H1 (cell line): ENCODE measurements around the gene SLC35E4. TPM values are rescaled to one million over a fixed set of nuclear protein-coding genes. Genes with fewer than 3 reads are reported as not detected.

Source experiments
- CEBPB ChIP-seq: IDR thresholded peaks from 2 replicates; pipeline ENCODE4 v1.6.1; 2012; ENCODE audit warnings: low read depth, low read length
- CTBP2 ChIP-seq: IDR thresholded peaks from 2 replicates; pipeline ENCODE4 v1.7.0; 2011; ENCODE audit warnings: borderline replicate concordance, mild to moderate bottlenecking, moderate library complexity, mixed read lengths, low read length; ENCODE audit not compliant: insufficient read depth, insufficient read length
- GTF2F1 ChIP-seq: IDR thresholded peaks from 2 replicates; pipeline ENCODE4 v1.6.1; 2012; ENCODE audit warnings: low read depth, low read length, improper control_type of control experiment, borderline replicate concordance
- HDAC2 ChIP-seq, 2 experiments: fragments of 300-600 bp in 1 of 2; sonication (generic) in 1 of 2; IDR thresholded peaks; 2 replicates each; pipeline ENCODE4 v1.6.1; 2011 to 2012; ENCODE audit warnings: low read depth in 2 of 2, low read length in 2 of 2, mild to moderate bottlenecking in 2 of 2, moderate library complexity in 2 of 2, borderline replicate concordance in 1 of 2, inconsistent platforms in 1 of 2
- JUND ChIP-seq: IDR thresholded peaks from 2 replicates; pipeline ENCODE4 v1.6.1; 2011; ENCODE audit warnings: mild to moderate bottlenecking, improper control_type of control experiment, low read length
- NRF1 ChIP-seq: IDR thresholded peaks from 2 replicates; pipeline ENCODE4 v1.6.1; 2011; ENCODE audit warnings: mild to moderate bottlenecking, low read depth, low read length, improper control_type of control experiment
- PHF8 ChIP-seq: fragments of 200-600 bp; sonication (generic); conservative IDR thresholded peaks from 2 replicates; pipeline ENCODE4 v1.7.1; 2012; ENCODE audit warnings: low read depth, mild to moderate bottlenecking, inconsistent platforms, low read length, moderate library complexity
- RFX5 ChIP-seq: IDR thresholded peaks from 2 replicates; pipeline ENCODE4 v1.6.1; 2011; ENCODE audit warnings: low read depth, low read length, improper control_type of control experiment, borderline replicate concordance
- SIX5 ChIP-seq: IDR thresholded peaks from 2 replicates; pipeline ENCODE4 v1.6.1; 2011; ENCODE audit warnings: mild to moderate bottlenecking, low read depth, low read length
- TAF1 ChIP-seq: IDR thresholded peaks from 2 replicates; pipeline ENCODE4 v1.6.1; 2011; ENCODE audit warnings: mild to moderate bottlenecking, low read depth, low read length
- TAF7 ChIP-seq: optimal IDR thresholded peaks from 2 replicates; pipeline ENCODE3; 2011; ENCODE audit warnings: low read depth, mild to moderate bottlenecking, inconsistent platforms, low read length, moderate library complexity, borderline replicate concordance
- TEAD4 ChIP-seq: IDR thresholded peaks from 2 replicates; pipeline ENCODE4 v1.6.1; 2012; ENCODE audit warnings: low read depth, low read length, inconsistent platforms, mixed read lengths
- ZNF274 ChIP-seq: IDR thresholded peaks from 2 replicates; pipeline ENCODE4 v1.7.0; 2012; ENCODE audit warnings: low read length, borderline replicate concordance; ENCODE audit errors: extremely low read depth
- polyA plus RNA-seq, 7 experiments: library from polyadenylated mRNA; depleted of rRNA in 3 of 7; stranded (reverse) in 5 of 7; unstranded in 2 of 7; fragments of >200 nt in 5 of 7; fragments of 200-250 nt in 2 of 7; gene quantifications; 1 replicate in 5 of 7; 2 replicates in 1 of 7; 4 replicates in 1 of 7; pipeline versions ENCODE4 v1.2.1 to v1.2.3, GENCODE V29; 2011 to 2013; ENCODE audit warnings: missing spikeins in 2 of 7, mixed read lengths in 2 of 7
- total RNA-seq: library from RNA; stranded (reverse); fragmentation: NEBNext Ultra II Directional; extraction: Animal tissue kit (Norgen Biotek cat#: 25700); gene quantifications from 2 replicates; pipeline ENCODE4 v1.2.1, GENCODE V29; 2021
- TF ChIP-seq, protein P1 (sequence below): IDR thresholded peaks from 2 replicates; pipeline ENCODE4 v1.6.1; 2012; ENCODE audit warnings: inconsistent platforms

SLC35E4 gene
- total and polyA plus RNA-seq, 2 of the 8 experiments (the other 6 are each of a cell fraction or from before 2014, with no cell fraction given), result 5.1 to 5.6 TPM

DNA sequence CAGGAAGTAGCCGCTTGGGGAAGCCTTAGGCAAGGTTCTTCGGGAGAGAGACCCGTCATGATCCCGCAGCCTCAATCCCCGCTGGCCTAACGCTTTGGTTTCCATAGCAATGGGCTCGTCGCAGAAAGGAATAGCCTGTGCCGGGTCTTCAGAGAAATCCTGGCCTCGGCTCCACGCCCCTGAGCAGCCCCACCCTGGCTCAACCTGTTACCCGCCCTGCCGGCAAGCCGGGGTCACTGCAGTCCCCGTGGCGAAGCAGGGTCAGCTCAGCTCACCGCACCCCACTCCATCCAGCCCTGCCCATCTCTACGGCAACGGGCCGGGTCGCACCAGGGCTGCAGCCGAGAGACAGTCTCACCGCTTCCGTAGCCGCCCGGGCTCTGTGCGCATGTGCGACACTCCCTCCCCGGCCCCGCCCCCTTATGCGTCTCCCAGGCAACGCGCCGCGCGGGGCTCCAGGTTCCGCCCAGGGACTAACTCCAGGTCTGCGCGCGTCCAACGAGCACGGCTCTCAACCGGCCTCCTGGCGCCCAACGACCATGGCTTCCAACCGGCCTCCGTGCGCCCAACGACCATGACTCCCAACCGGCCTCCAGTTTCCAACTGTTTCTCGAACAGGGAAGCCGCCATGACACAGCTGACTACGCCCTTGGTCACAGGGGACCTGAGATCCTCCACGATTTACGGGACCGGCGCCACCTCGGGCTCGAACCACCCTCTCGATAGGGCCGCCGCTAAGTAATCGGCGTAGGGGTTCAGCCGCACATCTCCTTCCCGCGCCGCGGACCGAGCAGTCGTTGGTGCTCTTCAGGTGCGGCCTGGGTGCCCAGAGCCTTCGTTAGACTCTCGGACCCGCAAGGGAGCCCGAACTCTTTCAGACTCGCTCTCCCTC lies 32.2 kb downstream of the SLC35E4 start, which contains the start of gene DUSP18 (continued):
- TF ChIP-seq CTBP2 (no peak), SIX5 (no peak), TAF1 (peak; percentile 67), CEBPB (no peak), ZNF274 (no peak), TAF7 (no peak), TEAD4 (no peak), JUND (no peak), HDAC2 (IDR thresholded peaks at IDR 0.05; ENCODE audit: borderline replicate concordance in 1 of 2, low read depth in 2 of 2, low read length in 2 of 2) (no peak; a peak in 1 of 4 replicates), RFX5 (no peak), PHF8 (peak; percentile 33; the same call in 1 of the 2 replicates), GTF2F1 (no peak), NRF1 (peak; percentile 87)
- TF ChIP-seq, protein P1, sequence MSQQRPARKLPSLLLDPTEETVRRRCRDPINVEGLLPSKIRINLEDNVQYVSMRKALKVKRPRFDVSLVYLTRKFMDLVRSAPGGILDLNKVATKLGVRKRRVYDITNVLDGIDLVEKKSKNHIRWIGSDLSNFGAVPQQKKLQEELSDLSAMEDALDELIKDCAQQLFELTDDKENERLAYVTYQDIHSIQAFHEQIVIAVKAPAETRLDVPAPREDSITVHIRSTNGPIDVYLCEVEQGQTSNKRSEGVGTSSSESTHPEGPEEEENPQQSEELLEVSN, result no peak
